IMR-90 (cell line): ENCODE results near the gene ITSN1. TPM values are rescaled to one million over a fixed set of nuclear protein-coding genes. Genes with fewer than 3 reads are reported as not detected.

ENCODE experiments used
- ATAC-seq: fragments of 200-7000 bp; cut with Tn5 transposase; 2 replicates; pipeline ENCODE4 v1.9.1; 2020; ENCODE audit warnings: low read depth, mild to moderate bottlenecking, moderate library complexity
- BruUV-seq: library from RNA; stranded (reverse); fragments of 400-500 nt; replicated peaks from 2 replicates; lab custom pipeline; 2021; lab: Mats Ljungman, UMichigan
- CTCF ChIA-PET: fragments of 300-600 bp; formaldehyde crosslinking; extraction: SDS; loops from one replicate; lab custom pipeline; 2021; ENCODE audit warnings: antibody characterized with exemption; lab: Yijun Ruan, JAX
- POLR2A ChIA-PET: fragments of 300-600 bp; sonication (Branson Sonifier 250); formaldehyde crosslinking; loops from one replicate; lab custom pipeline; 2022; ENCODE audit warnings: antibody characterized with exemption; ENCODE audit not compliant: unreplicated experiment; lab: Charles Lee
- DNase-seq: peaks from one replicate; pipeline ENCODE4 v3.0.0; 2013
- H2AFZ ChIP-seq: replicated peaks from 2 replicates; pipeline ENCODE3; 2013; ENCODE audit warnings: low read length, mild to moderate bottlenecking; ENCODE audit not compliant: poor library complexity
- H2AK5ac ChIP-seq: 2 replicates; pipeline ENCODE4 v1.6.1; 2013; ENCODE audit warnings: low read depth, low read length, inconsistent platforms
- H2AK9ac ChIP-seq: replicated peaks from 2 replicates; pipeline ENCODE3; 2013; ENCODE audit warnings: mild to moderate bottlenecking, low read depth, low read length, moderate library complexity; ENCODE audit not compliant: poor library complexity
- H2BK120ac ChIP-seq: 2 replicates; pipeline ENCODE4 v1.6.1; 2013; ENCODE audit warnings: low read depth, low read length, inconsistent platforms
- H2BK15ac ChIP-seq: 3 replicates; pipeline ENCODE4 v1.6.1; 2013; ENCODE audit warnings: low read depth, low read length, inconsistent platforms
- H2BK20ac ChIP-seq: 2 replicates; pipeline ENCODE4 v1.6.1; 2013; ENCODE audit warnings: low read depth, mild to moderate bottlenecking, inconsistent platforms, low read length, moderate library complexity
- H2BK5ac ChIP-seq: 2 replicates; pipeline ENCODE4 v1.6.1; 2013; ENCODE audit warnings: mild to moderate bottlenecking, low read depth, low read length, inconsistent platforms; ENCODE audit not compliant: poor library complexity, severe bottlenecking
- H3K14ac ChIP-seq: replicated peaks from 2 replicates; pipeline ENCODE4 v1.6.1; 2013; ENCODE audit warnings: low read depth, low read length, inconsistent platforms
- H3K18ac ChIP-seq: 2 replicates; pipeline ENCODE4 v1.6.1; 2013; ENCODE audit warnings: low read depth, low read length, control low read depth
- H3K23ac ChIP-seq: 2 replicates; pipeline ENCODE4 v1.6.1; 2013; ENCODE audit warnings: low read depth, low read length, inconsistent platforms
- H3K27ac ChIP-seq: 2 replicates; pipeline ENCODE4 v1.5.1; 2013; ENCODE audit warnings: mild to moderate bottlenecking, control low read depth, low read length; ENCODE audit not compliant: insufficient read depth
- H3K27me3 ChIP-seq: 2 replicates; pipeline ENCODE4 v1.6.1; 2013; ENCODE audit warnings: low read length; ENCODE audit not compliant: control insufficient read depth, insufficient read depth
- H3K36me3 ChIP-seq: 2 replicates; pipeline ENCODE4 v1.6.1; 2013; ENCODE audit warnings: low read length, mixed read lengths; ENCODE audit not compliant: control insufficient read depth, insufficient read depth
- H3K4ac ChIP-seq: 2 replicates; pipeline ENCODE4 v1.6.1; 2013; ENCODE audit warnings: low read depth, low read length, inconsistent platforms
- H3K4me1 ChIP-seq: 2 replicates; pipeline ENCODE4 v1.6.1; 2013; ENCODE audit warnings: low read length, mixed read lengths; ENCODE audit not compliant: control insufficient read depth, insufficient read depth
- H3K4me2 ChIP-seq: 2 replicates; pipeline ENCODE4 v1.6.1; 2013; ENCODE audit warnings: low read depth, mild to moderate bottlenecking, control low read depth, low read length, moderate library complexity
- H3K4me3 ChIP-seq: 2 replicates; pipeline ENCODE4 v1.5.1; 2013; ENCODE audit warnings: low read depth, mild to moderate bottlenecking, control low read depth, low read length, moderate library complexity; ENCODE audit not compliant: insufficient read depth
- H3K56ac ChIP-seq: 2 replicates; pipeline ENCODE4 v1.6.1; 2013; ENCODE audit warnings: low read length, inconsistent platforms; ENCODE audit not compliant: insufficient read depth; ENCODE audit errors: extremely low read depth
- H3K79me1 ChIP-seq, 2 experiments: 2 replicates each; pipeline ENCODE4 v1.6.1; 2013; ENCODE audit warnings: low read length in 2 of 2, inconsistent platforms in 1 of 2, low read depth in 1 of 2
- H3K9ac ChIP-seq: 2 replicates; pipeline ENCODE4 v1.6.1; 2013; ENCODE audit warnings: low read depth, low read length, control low read depth
- H3K9me1 ChIP-seq: 2 replicates; pipeline ENCODE4 v1.6.1; 2013; ENCODE audit warnings: low read length, inconsistent platforms; ENCODE audit not compliant: insufficient read depth
- H3K9me3 ChIP-seq: 2 replicates; pipeline ENCODE4 v1.6.1; 2013; ENCODE audit warnings: low read length; ENCODE audit not compliant: control insufficient read depth, insufficient read depth
- H4K20me1 ChIP-seq: 2 replicates; pipeline ENCODE4 v1.6.1; 2013; ENCODE audit warnings: low read length, inconsistent platforms; ENCODE audit not compliant: insufficient read depth
- H4K5ac ChIP-seq: 2 replicates; pipeline ENCODE4 v1.6.1; 2013; ENCODE audit warnings: mild to moderate bottlenecking, low read depth, low read length, control low read depth
- H4K8ac ChIP-seq, 2 experiments: 2 replicates each; pipeline ENCODE4 v1.6.1; 2013; ENCODE audit warnings: low read depth in 2 of 2, low read length in 2 of 2, control low read depth in 1 of 2, inconsistent platforms in 1 of 2
- H4K91ac ChIP-seq: 2 replicates; pipeline ENCODE4 v1.6.1; 2013; ENCODE audit warnings: low read depth, low read length, inconsistent platforms; ENCODE audit not compliant: insufficient read depth
- BHLHE40 ChIP-seq: fragments of 150-350 bp; IDR thresholded peaks from 2 replicates; pipeline ENCODE4 v1.6.1; 2016; ENCODE audit warnings: mild to moderate bottlenecking, low read depth, low read length
- CHD1 ChIP-seq: IDR thresholded peaks from 2 replicates; pipeline ENCODE4 v1.6.1; 2012; ENCODE audit warnings: low read depth, low read length, improper control_type of control experiment
- FOS ChIP-seq: fragments of 150-350 bp; IDR thresholded peaks from 2 replicates; pipeline ENCODE4 v1.6.1; 2016; ENCODE audit warnings: low read depth, low read length
- NFE2L2 ChIP-seq: fragments of 150-350 bp; IDR thresholded peaks from 2 replicates; pipeline ENCODE4 v1.6.1; 2016; ENCODE audit warnings: low read depth, mild to moderate bottlenecking, low read length
- RCOR1 ChIP-seq: IDR thresholded peaks from 2 replicates; pipeline ENCODE4 v1.6.1; 2012; ENCODE audit warnings: mild to moderate bottlenecking, low read length, improper control_type of control experiment; ENCODE audit not compliant: insufficient replicate concordance
- SMC3 ChIP-seq: fragments of 150-350 bp; IDR thresholded peaks from 2 replicates; pipeline ENCODE4 v1.6.1; 2016; ENCODE audit warnings: low read depth, mild to moderate bottlenecking, antibody characterized with exemption, low read length, moderate library complexity
- WGBS, 2 experiments: methylation state at CpG; one replicate each; pipeline versions ENCODE4 v1.1.5 to v1.1.7; 2013; ENCODE audit warnings: missing lambda C conversion rate in 2 of 2; ENCODE audit not compliant: insufficient read length in 1 of 2; ENCODE audit errors: extremely low coverage in 2 of 2; 5-methylcytosine and 5-hydroxymethylcytosine counted together
- dilution Hi-C: fragments of 300-500 bp; cut with HindIII; formaldehyde crosslinking; loops from one replicate; pipeline ENCODE4 v1.14.3; 2018; ENCODE audit warnings: low sequenced_read_pairs; ENCODE audit not compliant: unreplicated experiment
- in situ Hi-C: fragments of 300-500 bp; cut with MboI; formaldehyde crosslinking; loops from 3 replicates; pipeline ENCODE4 v1.14.3; 2019; ENCODE audit warnings: low sequenced_read_pairs, inconsistent platforms, mixed read lengths
- intact Hi-C: fragments of 100-400 bp; cut with micrococcal nuclease; formaldehyde crosslinking; loops from 2 replicates; pipeline ENCODE4 v1.10.0; 2022
- polyA plus RNA-seq, 3 experiments: library from polyadenylated mRNA; depleted of rRNA; stranded (reverse); fragments of >200 nt; gene quantifications; 2 replicates each; pipeline ENCODE4 v1.2.3, GENCODE V29; 2012; ENCODE audit warnings: low replicate concordance in 1 of 3
- total RNA-seq: library from RNA; depleted of rRNA; stranded (reverse); fragments of >200 nt; gene quantifications from 2 replicates; pipeline ENCODE4 v1.2.3, GENCODE V29; 2012

The ITSN1 gene
- total and polyA plus RNA-seq, 2 of the 4 experiments (the other 2 are of a cell fraction), result 45.4 to 62.0 TPM

GRCh38 chr21:33813832-33814365 is 171.6 kb downstream of the ITSN1 start:
- Histone ChIP-seq H3K9ac (no peak overlapping the region), H3K79me1 (peaks cover 0 to 5% of the 10 kb centered on the region in 2 experiments; a peak in 1 of 4 replicates), H4K8ac (no peak overlapping the region), H3K18ac (no peak overlapping the region), H3K27me3 (no peaks in the 10 kb centered on the region), H2AK9ac (no peak overlapping the region), H3K9me3 (no peaks in the 10 kb centered on the region), H4K91ac (no peak overlapping the region), H3K36me3 (peaks cover 28% of the 10 kb centered on the region), H4K5ac (no peak overlapping the region), H3K4me3 (no peak overlapping the region), H2BK15ac (no peak overlapping the region), H2AFZ (no peak overlapping the region), H3K23ac (no peak overlapping the region), H2AK5ac (no peak overlapping the region), H2BK5ac (no peak overlapping the region), H3K4me2 (no peak overlapping the region), H3K14ac (no peak overlapping the region), H3K4me1 (no peaks in the 10 kb centered on the region; the same call in 1 of the 2 replicates), H2BK120ac (no peak overlapping the region), H3K4ac (no peak overlapping the region), H3K56ac (no peak overlapping the region), H3K27ac (no peak overlapping the region), H2BK20ac (no peak overlapping the region), H3K9me1 (peaks cover 4% of the 10 kb centered on the region; the same call in 1 of the 2 replicates), H4K20me1 (no peaks in the 10 kb centered on the region)
- WGBS, 2 experiments, result 100% methylated on average over 6 of the region's 7 CpGs; no CpG with 5 or more reads in 1 of the 2 experiments
- BruUV-seq, result no TSS peak
- no peak for DNase-seq
- ChIA-PET CTCF (no interaction called here), POLR2A (no interaction called here)
- no peak for ATAC-seq
- TF ChIP-seq NFE2L2 (no peak), FOS (no peak), RCOR1 (no peak), SMC3 (no peak), CHD1 (no peak), BHLHE40 (no peak)
- intact Hi-C loops (no loop called here), in situ Hi-C loops (no loop called here), dilution Hi-C loops (no loop called here)
